Esophagus muscularis mucosa (tissue), 3 donors: ENCODE results near the gene BOLA2B.
"Not testable (repeated sequence)": the region's sequence is repeated elsewhere in the genome, so short reads cannot be mapped to it uniquely, and the experiment has no call there.

Source experiments
- EP300 ChIP-seq: sonication (generic); formaldehyde crosslinking; IDR thresholded peaks from one replicate; pipeline ENCODE4 v1.6.1; 2017; ENCODE audit warnings: antibody characterized with exemption
- TF ChIP-seq, protein P1 (sequence below), 3 experiments: fragments of 200-600 bp in 2 of 3; fragments of 450-650 bp in 1 of 3; sonication (generic) in 2 of 3; IDR thresholded peaks; one replicate each; pipeline ENCODE4 v1.5.1; 2017 to 2019; ENCODE audit warnings: antibody characterized with exemption in 3 of 3, mild to moderate bottlenecking in 2 of 3, moderate library complexity in 1 of 3

DNA sequence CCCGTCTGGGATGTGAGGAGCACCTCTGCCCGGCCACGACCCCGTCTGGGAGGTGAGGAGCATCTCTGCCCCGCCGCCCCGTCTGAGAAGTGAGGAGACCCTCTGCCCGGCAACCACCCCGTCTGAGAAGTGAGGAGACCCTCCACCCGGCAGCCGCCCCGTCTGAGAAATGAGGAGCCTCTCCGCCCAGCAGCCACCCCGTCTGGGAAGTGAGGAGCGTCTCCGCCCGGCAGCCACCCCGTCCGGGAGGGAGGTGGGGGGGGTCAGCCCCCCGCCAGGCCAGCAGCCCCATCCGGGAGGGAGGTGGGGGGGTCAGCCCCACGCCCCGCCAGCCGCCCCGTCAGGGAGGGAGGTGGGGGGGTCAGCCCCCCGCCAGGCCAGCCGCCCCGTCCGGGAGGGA is 24.7 kb downstream of the BOLA2B start:
- not testable (repeated sequence) for TF ChIP-seq EP300
- TF ChIP-seq, protein P1, sequence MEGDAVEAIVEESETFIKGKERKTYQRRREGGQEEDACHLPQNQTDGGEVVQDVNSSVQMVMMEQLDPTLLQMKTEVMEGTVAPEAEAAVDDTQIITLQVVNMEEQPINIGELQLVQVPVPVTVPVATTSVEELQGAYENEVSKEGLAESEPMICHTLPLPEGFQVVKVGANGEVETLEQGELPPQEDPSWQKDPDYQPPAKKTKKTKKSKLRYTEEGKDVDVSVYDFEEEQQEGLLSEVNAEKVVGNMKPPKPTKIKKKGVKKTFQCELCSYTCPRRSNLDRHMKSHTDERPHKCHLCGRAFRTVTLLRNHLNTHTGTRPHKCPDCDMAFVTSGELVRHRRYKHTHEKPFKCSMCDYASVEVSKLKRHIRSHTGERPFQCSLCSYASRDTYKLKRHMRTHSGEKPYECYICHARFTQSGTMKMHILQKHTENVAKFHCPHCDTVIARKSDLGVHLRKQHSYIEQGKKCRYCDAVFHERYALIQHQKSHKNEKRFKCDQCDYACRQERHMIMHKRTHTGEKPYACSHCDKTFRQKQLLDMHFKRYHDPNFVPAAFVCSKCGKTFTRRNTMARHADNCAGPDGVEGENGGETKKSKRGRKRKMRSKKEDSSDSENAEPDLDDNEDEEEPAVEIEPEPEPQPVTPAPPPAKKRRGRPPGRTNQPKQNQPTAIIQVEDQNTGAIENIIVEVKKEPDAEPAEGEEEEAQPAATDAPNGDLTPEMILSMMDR (IDR thresholded peaks at IDR 0.05): not testable (repeated sequence)
